ENCODE measurements around the gene ZNF540. TPM values are rescaled to one million over a fixed set of nuclear protein-coding genes. Genes with fewer than 3 reads are reported as not detected.
"Not testable (repeated sequence)": the region's sequence is repeated elsewhere in the genome, so short reads cannot be mapped to it uniquely, and the experiment has no call there.

ZNF540 gene
- total RNA-seq, 1 donor: 0.36 TPM

GRCh38 chr19:37655301-37655688, 60.6 kb downstream of the ZNF540 start, which contains the start of gene ZFP30:
Gene ZFP30 (minus strand): TSS chr19:37655465. CDS start chr19:37647822, 7,643 bp downstream.
- DNase-seq (ENCODE audit: low read depth): peak; percentile 79
- H3K4me3 ChIP-seq (ENCODE audit: low read depth, low read length): peak within 1 kb of the TSS; percentile 87
- no peak for TF ChIP-seq CTCF (IDR thresholded peaks at IDR 0.05; ENCODE audit: insufficient read depth, low read length)

GRCh38 chr19:37655689-37656371, 61.2 kb downstream of the ZNF540 start:
- H3K4me3 ChIP-seq (ENCODE audit: low read depth, low read length): peak overlapping the region; percentile 87
- DNase-seq (ENCODE audit: low read depth): peak; percentile 72
- TF ChIP-seq CTCF (IDR thresholded peaks at IDR 0.05; ENCODE audit: insufficient read depth, low read length): no peak

GRCh38 chr19:37657157-37657556, 62.5 kb downstream of the ZNF540 start:
- H3K4me3 ChIP-seq (ENCODE audit: low read depth, low read length); DNase-seq (ENCODE audit: low read depth): not testable (repeated sequence)

Other genes starting within 250 kb of the ZNF540 start
- 6.8 and 9.2 TPM in 2 replicates for gene ZNF527, start 223.8 kb upstream of the ZNF540 start, total RNA-seq (ENCODE audit: low replicate concordance)
- 7.3 and 8.4 TPM in 2 replicates for gene ZNF569, start 127.4 kb upstream of the ZNF540 start, total RNA-seq (ENCODE audit: low replicate concordance)
- 8.4 and 24.9 TPM in 2 replicates for gene ZNF570, start 125.5 kb upstream of the ZNF540 start, total RNA-seq (ENCODE audit: low replicate concordance)
- gene ZNF793, start 87.9 kb upstream of the ZNF540 start, total RNA-seq (ENCODE audit: low replicate concordance): 0.27 and 2.9 TPM in 2 replicates
- 2.5 and 5.2 TPM in 2 replicates for gene ZNF571, start 84 bp upstream of the ZNF540 start, total RNA-seq (ENCODE audit: low replicate concordance)
- 14.8 and 39.8 TPM in 2 replicates for gene ZFP30, start 60.6 kb downstream of the ZNF540 start, total RNA-seq (ENCODE audit: low replicate concordance)
- gene ZNF607, start 124.9 kb downstream of the ZNF540 start, total RNA-seq (ENCODE audit: low replicate concordance): 3.2 and 4.9 TPM in 2 replicates
- gene ZNF573, start 184.7 kb downstream of the ZNF540 start, total RNA-seq (ENCODE audit: low replicate concordance): 10.4 and 34.8 TPM in 2 replicates